Prostate gland (tissue), 2 donors: Measurements from ENCODE around the gene RBM5.

Experiments
- CTCF ChIP-seq, 4 experiments: fragments of 200-600 bp in 2 of 4; fragments of 450-650 bp in 2 of 4; sonication (generic) in 2 of 4; IDR thresholded peaks; 1 replicate in 3 of 4; 2 replicates in 1 of 4; pipeline ENCODE4 v1.5.1; 2016 to 2019; ENCODE audit warnings: antibody characterized with exemption in 4 of 4, mild to moderate bottlenecking in 2 of 4, moderate library complexity in 2 of 4
- POLR2AphosphoS5 ChIP-seq: sonication (generic); formaldehyde crosslinking; IDR thresholded peaks from one replicate; pipeline ENCODE4 v1.6.1; 2017; ENCODE audit warnings: antibody characterized with exemption

- TF ChIP-seq CTCF (IDR thresholded peaks at IDR 0.05) = no peak
- TF ChIP-seq POLR2AphosphoS5 = no peak
These were observed 11.7 kb downstream of the RBM5 start for GRCh38 chr3:50100386-50100785.
